MM.1S (cell line): Measurements from ENCODE around the gene CA5A.

Experiments used
- DNase-seq: peaks from one replicate; pipeline ENCODE4 v3.0.0-alpha.2; 2015
- H2AFZ ChIP-seq: fragments of 300-600 bp; sonication (generic); 2 replicates; pipeline ENCODE4 v1.6.0; 2016; ENCODE audit warnings: antibody characterized with exemption, low read length
- H3F3A ChIP-seq: fragments of 300-600 bp; sonication (generic); 2 replicates; pipeline ENCODE4 v1.6.1; 2016; ENCODE audit warnings: mild to moderate bottlenecking, antibody characterized with exemption, low read length, moderate library complexity, mixed read lengths; ENCODE audit not compliant: insufficient read depth
- H3K27ac ChIP-seq: fragments of 300-600 bp; sonication (generic); 2 replicates; pipeline ENCODE4 v1.5.1; 2016; ENCODE audit warnings: mild to moderate bottlenecking, low read length
- H3K27me3 ChIP-seq: fragments of 300-600 bp; sonication (generic); replicated peaks from 2 replicates; pipeline ENCODE4 v1.6.0; 2016; ENCODE audit warnings: low read length; ENCODE audit not compliant: insufficient read depth
- H3K36me3 ChIP-seq: fragments of 300-600 bp; sonication (generic); replicated peaks from 2 replicates; pipeline ENCODE4 v1.6.1; 2016; ENCODE audit warnings: mild to moderate bottlenecking, low read length, mixed read lengths; ENCODE audit not compliant: insufficient read depth
- H3K4me1 ChIP-seq: fragments of 300-600 bp; sonication (generic); 2 replicates; pipeline ENCODE4 v1.6.1; 2016; ENCODE audit warnings: low read length, mixed read lengths
- H3K4me2 ChIP-seq: fragments of 300-600 bp; sonication (generic); 2 replicates; pipeline ENCODE4 v1.6.0; 2016; ENCODE audit warnings: low read depth, low read length
- H3K4me3 ChIP-seq: fragments of 300-600 bp; sonication (generic); 2 replicates; pipeline ENCODE4 v1.5.1; 2016; ENCODE audit warnings: low read length, mixed read lengths
- H3K79me2 ChIP-seq: fragments of 300-600 bp; sonication (generic); 2 replicates; pipeline ENCODE4 v1.6.1; 2016; ENCODE audit warnings: mixed run types, low read length, mixed read lengths
- H3K9ac ChIP-seq: fragments of 300-600 bp; sonication (generic); 2 replicates; pipeline ENCODE4 v1.6.1; 2016; ENCODE audit warnings: low read length, mixed read lengths
- H3K9me2 ChIP-seq: fragments of 300-600 bp; sonication (generic); replicated peaks from 2 replicates; pipeline ENCODE4 v1.6.1; 2016; ENCODE audit warnings: mild to moderate bottlenecking, low read length, mixed read lengths; ENCODE audit not compliant: insufficient read depth
- H3K9me3 ChIP-seq: fragments of 300-600 bp; sonication (generic); replicated peaks from 2 replicates; pipeline ENCODE4 v1.6.1; 2016; ENCODE audit warnings: mild to moderate bottlenecking, low read length, mixed read lengths; ENCODE audit not compliant: insufficient read depth
- H4K20me1 ChIP-seq: fragments of 300-600 bp; sonication (generic); 2 replicates; pipeline ENCODE4 v1.6.1; 2016; ENCODE audit warnings: mild to moderate bottlenecking, low read length, moderate library complexity, mixed read lengths; ENCODE audit not compliant: insufficient read depth
- CTCF ChIP-seq: fragments of 300-600 bp; sonication (generic); IDR thresholded peaks from 2 replicates; pipeline ENCODE4 v1.5.1; 2016; ENCODE audit warnings: antibody characterized with exemption, low read length, mixed read lengths
- EZH2 ChIP-seq: fragments of 300-600 bp; sonication (generic); optimal IDR thresholded peaks from 2 replicates; pipeline ENCODE3; 2017; ENCODE audit warnings: low read depth, mild to moderate bottlenecking, antibody characterized with exemption, low read length, mixed read lengths
- EZH2phosphoT487 ChIP-seq: fragments of 300-600 bp; sonication (generic); IDR thresholded peaks from 2 replicates; pipeline ENCODE4 v1.6.1; 2018; ENCODE audit warnings: antibody characterized with exemption, low read length

Gene CA5A

DNA sequence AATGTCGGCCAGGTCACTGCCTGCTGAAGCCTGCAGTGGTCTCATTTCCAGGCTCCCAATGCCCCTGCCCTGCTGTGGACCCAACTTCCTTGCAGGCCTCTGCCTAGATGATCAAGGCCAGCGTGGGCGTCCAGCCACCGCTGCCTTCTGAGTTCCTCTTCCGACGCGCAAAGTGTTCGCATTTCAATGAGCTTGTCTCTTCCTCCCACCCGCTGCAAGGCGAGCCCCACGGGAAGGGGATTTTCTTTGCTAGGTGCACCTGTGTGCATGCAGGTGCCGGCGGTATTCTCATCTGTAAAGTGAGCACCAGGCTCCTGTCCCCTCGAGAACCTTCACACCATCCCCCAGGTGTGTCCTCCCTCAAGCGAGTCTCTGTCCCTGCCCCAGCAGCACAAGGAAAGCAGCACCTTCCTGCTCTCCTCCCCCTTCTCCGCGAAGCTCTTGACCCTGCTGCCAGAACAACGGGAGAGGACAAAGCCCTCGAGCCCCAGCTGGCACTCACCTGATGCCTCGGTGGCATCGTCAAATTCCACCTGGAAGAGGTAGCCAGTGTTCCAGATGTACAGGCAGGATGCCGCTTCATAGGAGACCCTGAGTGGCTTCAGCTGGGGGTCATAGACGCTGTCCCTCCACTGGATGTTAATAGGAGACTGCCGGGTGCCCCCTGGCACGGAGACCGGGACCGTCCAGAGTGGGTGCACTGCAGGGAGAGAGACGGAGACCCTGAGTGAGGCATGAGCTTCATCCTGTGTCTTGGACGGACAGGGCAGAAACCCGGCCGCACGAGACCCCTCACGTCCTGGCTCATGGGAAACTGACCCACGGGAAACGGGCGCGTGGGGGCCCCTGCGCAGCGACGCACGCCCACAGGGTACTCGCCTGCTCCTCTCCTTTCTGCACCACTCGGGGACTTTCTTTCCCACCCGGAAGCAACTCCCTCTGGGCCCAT, 9.8 kb downstream of the CA5A start:
- no peaks in the 10 kb centered on the region for H3K36me3 ChIP-seq
- H4K20me1 ChIP-seq = no peaks in the 10 kb centered on the region
- H3K4me1 ChIP-seq = no peaks in the 10 kb centered on the region
- H3K4me3 ChIP-seq = no peak overlapping the region
- H3K27me3 ChIP-seq = peaks cover 14% of the 10 kb centered on the region
- no peaks in the 10 kb centered on the region for H3F3A ChIP-seq
- no peak overlapping the region for H3K4me2 ChIP-seq
- no peak for DNase-seq
- H3K9me3 ChIP-seq = no peaks in the 10 kb centered on the region
- H3K79me2 ChIP-seq = no peaks in the 10 kb centered on the region
- H2AFZ ChIP-seq = no peak overlapping the region
- no peaks in the 10 kb centered on the region for H3K9me2 ChIP-seq
- H3K9ac ChIP-seq = no peak overlapping the region
- no peak overlapping the region for H3K27ac ChIP-seq
- TF ChIP-seq EZH2 (no peak), EZH2phosphoT487 (no peak), CTCF (no peak)

GRCh38 chr16:87924811-87925670, 11.3 kb downstream of the CA5A start:
- Histone ChIP-seq H4K20me1 (no peaks in the 10 kb centered on the region), H3K27me3 (peaks cover 11% of the 10 kb centered on the region), H3K4me1 (no peaks in the 10 kb centered on the region), H3F3A (no peaks in the 10 kb centered on the region), H3K4me3 (no peak overlapping the region), H3K27ac (no peak overlapping the region), H3K4me2 (no peak overlapping the region), H2AFZ (no peak overlapping the region), H3K36me3 (no peaks in the 10 kb centered on the region), H3K79me2 (no peaks in the 10 kb centered on the region), H3K9me3 (no peaks in the 10 kb centered on the region), H3K9me2 (no peaks in the 10 kb centered on the region), H3K9ac (no peak overlapping the region)
- DNase-seq = no peak
- TF ChIP-seq CTCF (no peak), EZH2 (no peak), EZH2phosphoT487 (no peak)

GRCh38 chr16:87924041-87924810, 12.1 kb downstream of the CA5A start:
- Histone ChIP-seq H2AFZ (no peak overlapping the region), H3K79me2 (no peaks in the 10 kb centered on the region), H3K9me3 (no peaks in the 10 kb centered on the region), H3K9ac (no peak overlapping the region), H3K4me1 (no peaks in the 10 kb centered on the region), H3F3A (no peaks in the 10 kb centered on the region), H3K36me3 (no peaks in the 10 kb centered on the region), H3K27ac (no peak overlapping the region), H4K20me1 (no peaks in the 10 kb centered on the region), H3K4me2 (no peak overlapping the region), H3K4me3 (no peak overlapping the region), H3K9me2 (no peaks in the 10 kb centered on the region), H3K27me3 (peaks cover 11% of the 10 kb centered on the region)
- no peak for DNase-seq
- TF ChIP-seq CTCF (no peak), EZH2 (no peak), EZH2phosphoT487 (no peak)
